ENCODE measurements around the gene PLB1.

The PLB1 gene

GRCh38 chr2:28507796-28508764, 12.2 kb downstream of the PLB1 start:
- peak; percentile 42; the same call in 1 of the 3 replicates for ATAC-seq (ENCODE audit: insufficient read depth, low read depth)

GRCh38 chr2:28509361-28509760, 13.5 kb downstream of the PLB1 start:
- DNase-seq = no peak
- H3K4me3 ChIP-seq (ENCODE audit: low read depth in 1 of 2, low read length in 2 of 2) = no peak overlapping the region
- H3K27ac ChIP-seq (ENCODE audit: low read length) = no peak overlapping the region
- ATAC-seq (ENCODE audit: insufficient read depth, low read depth) = no peak
- no peaks in the 10 kb centered on the region for H4K20me1 ChIP-seq (ENCODE audit: insufficient read depth, low read length)
- H3K79me2 ChIP-seq (ENCODE audit: insufficient read depth, low read length) = no peaks in the 10 kb centered on the region
- no peak overlapping the region for H3K9ac ChIP-seq (ENCODE audit: low read depth, low read length)
- no peaks in the 10 kb centered on the region for H3K9me3 ChIP-seq (ENCODE audit: insufficient read depth, low read length, severe bottlenecking)
- no peak overlapping the region for H2AFZ ChIP-seq (ENCODE audit: low read depth, low read length)
- peaks cover 8% of the 10 kb centered on the region for H3K27me3 ChIP-seq (ENCODE audit: insufficient read depth, low read length, poor library complexity)
- H3K36me3 ChIP-seq (ENCODE audit: insufficient read depth, low read length) = no peaks in the 10 kb centered on the region
- H3K4me2 ChIP-seq (ENCODE audit: insufficient read depth, low read length) = no peak overlapping the region
- H3K4me1 ChIP-seq (ENCODE audit: insufficient read depth, low read length) = no peaks in the 10 kb centered on the region
- TF ChIP-seq CTCF (IDR thresholded peaks at IDR 0.05; ENCODE audit: borderline replicate concordance, extremely low read depth, low read length, poor library complexity, severe bottlenecking) (no peak), EZH2 (IDR thresholded peaks at IDR 0.05; ENCODE audit: borderline replicate concordance, low read depth, low read length, severe bottlenecking) (no peak)

More at GRCh38 chr2:28507796-28508764, 12.2 kb downstream of the PLB1 start:
- Histone ChIP-seq H3K27me3 (ENCODE audit: insufficient read depth, low read length, poor library complexity) (peaks cover 8% of the 10 kb centered on the region), H3K79me2 (ENCODE audit: insufficient read depth, low read length) (no peaks in the 10 kb centered on the region), H4K20me1 (ENCODE audit: insufficient read depth, low read length) (no peaks in the 10 kb centered on the region), H3K27ac (ENCODE audit: low read length) (no peak overlapping the region), H3K4me3 (ENCODE audit: low read depth in 1 of 2, low read length in 2 of 2) (no peak overlapping the region), H2AFZ (ENCODE audit: low read depth, low read length) (no peak overlapping the region), H3K9me3 (ENCODE audit: insufficient read depth, low read length, severe bottlenecking) (no peaks in the 10 kb centered on the region), H3K36me3 (ENCODE audit: insufficient read depth, low read length) (no peaks in the 10 kb centered on the region), H3K4me1 (ENCODE audit: insufficient read depth, low read length) (no peaks in the 10 kb centered on the region), H3K9ac (ENCODE audit: low read depth, low read length) (no peak overlapping the region), H3K4me2 (ENCODE audit: insufficient read depth, low read length) (no peak overlapping the region)
- DNase-seq = no peak
- TF ChIP-seq CTCF (IDR thresholded peaks at IDR 0.05; ENCODE audit: borderline replicate concordance, extremely low read depth, low read length, poor library complexity, severe bottlenecking) = no peak
- TF ChIP-seq EZH2 (IDR thresholded peaks at IDR 0.05; ENCODE audit: borderline replicate concordance, low read depth, low read length, severe bottlenecking) = no peak

GRCh38 chr2:28510184-28510583, 14.3 kb downstream of the PLB1 start:
- H4K20me1 ChIP-seq (ENCODE audit: insufficient read depth, low read length) = no peaks in the 10 kb centered on the region
- H3K9ac ChIP-seq (ENCODE audit: low read depth, low read length) = no peak overlapping the region
- H3K27ac ChIP-seq (ENCODE audit: low read length) = no peak overlapping the region
- no peaks in the 10 kb centered on the region for H3K4me1 ChIP-seq (ENCODE audit: insufficient read depth, low read length)
- no peaks in the 10 kb centered on the region for H3K36me3 ChIP-seq (ENCODE audit: insufficient read depth, low read length)
- H2AFZ ChIP-seq (ENCODE audit: low read depth, low read length) = no peak overlapping the region
- H3K79me2 ChIP-seq (ENCODE audit: insufficient read depth, low read length) = no peaks in the 10 kb centered on the region
- DNase-seq = no peak
- no peak for TF ChIP-seq EZH2 (IDR thresholded peaks at IDR 0.05; ENCODE audit: borderline replicate concordance, low read depth, low read length, severe bottlenecking)
- no peak for TF ChIP-seq CTCF (IDR thresholded peaks at IDR 0.05; ENCODE audit: borderline replicate concordance, extremely low read depth, low read length, poor library complexity, severe bottlenecking)
- no peak for ATAC-seq (ENCODE audit: insufficient read depth, low read depth)
- H3K4me2 ChIP-seq (ENCODE audit: insufficient read depth, low read length) = no peak overlapping the region
- no peak overlapping the region for H3K4me3 ChIP-seq (ENCODE audit: low read depth in 1 of 2, low read length in 2 of 2)
- H3K27me3 ChIP-seq (ENCODE audit: insufficient read depth, low read length, poor library complexity) = peaks cover 9% of the 10 kb centered on the region
- no peaks in the 10 kb centered on the region for H3K9me3 ChIP-seq (ENCODE audit: insufficient read depth, low read length, severe bottlenecking)

Measured in DND-41 (cell line).